ENCODE data around the gene RTP1.
"Not testable (repeated sequence)": the region's sequence is repeated elsewhere in the genome, so short reads cannot be mapped to it uniquely, and the experiment has no call there.

The RTP1 gene

GRCh38 chr3:187236962-187237361 is 39.7 kb downstream of the RTP1 start:
- DNase-seq (ENCODE audit: low read depth), result no peak
- no peak for TF ChIP-seq CTCF (IDR thresholded peaks at IDR 0.05; ENCODE audit: low read depth, low read length, missing control alignments)
- no peak overlapping the region for H3K4me3 ChIP-seq (ENCODE audit: low read depth, low read length)

- no peak overlapping the region for H3K4me3 ChIP-seq (ENCODE audit: low read depth, low read length)
- DNase-seq (ENCODE audit: low read depth), result no peak
- TF ChIP-seq CTCF (IDR thresholded peaks at IDR 0.05; ENCODE audit: low read depth, low read length, missing control alignments), result no peak
Measured at GRCh38 chr3:187237741-187238140, 40.5 kb downstream of the RTP1 start.

GRCh38 chr3:187238239-187238638 is 41.0 kb downstream of the RTP1 start:
- DNase-seq (ENCODE audit: low read depth), result no peak
- no peak for TF ChIP-seq CTCF (IDR thresholded peaks at IDR 0.05; ENCODE audit: low read depth, low read length, missing control alignments)
- H3K4me3 ChIP-seq (ENCODE audit: low read depth, low read length), result no peak overlapping the region

DNA sequence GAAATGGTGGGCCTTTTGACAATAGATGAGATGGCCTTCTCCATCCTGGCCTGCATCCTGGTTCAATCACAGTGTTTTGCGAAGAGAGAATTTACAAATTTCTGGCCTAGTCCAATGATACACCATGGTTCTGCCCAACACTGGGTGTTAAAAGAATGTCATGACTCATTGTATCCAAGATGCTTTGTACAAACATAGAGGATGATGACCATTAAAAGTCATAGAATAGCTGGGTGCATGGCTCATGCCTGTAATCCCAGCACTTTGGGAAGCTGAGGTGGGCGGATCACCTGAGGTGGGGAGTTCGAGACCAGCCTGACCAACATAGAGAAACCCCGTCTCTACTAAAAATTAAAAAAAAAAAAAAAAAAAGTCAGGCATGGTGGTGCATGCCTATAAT is 41.5 kb downstream of the RTP1 start:
- H3K4me3 ChIP-seq (ENCODE audit: low read depth, low read length); DNase-seq (ENCODE audit: low read depth): not testable (repeated sequence)

DNA sequence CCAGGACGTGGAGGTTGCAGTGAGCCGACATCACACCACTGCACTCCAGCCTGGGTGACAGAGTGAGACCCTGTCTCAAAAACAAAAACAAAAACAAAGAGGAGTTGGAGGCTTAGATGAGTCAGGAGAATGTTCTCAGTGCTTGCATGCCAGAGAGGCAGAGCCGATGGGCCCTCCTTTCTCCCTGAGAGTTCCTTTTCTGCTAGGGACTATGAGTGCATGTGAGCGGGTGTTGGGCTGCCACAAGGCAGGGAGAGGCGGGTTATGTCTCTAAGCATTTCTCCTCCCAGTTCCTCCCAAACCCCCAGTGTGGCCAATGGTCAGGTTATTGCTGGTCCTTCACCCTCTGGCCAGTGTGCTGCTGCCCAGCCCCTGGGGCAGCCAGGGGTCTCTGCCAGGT is 45.1 kb downstream of the RTP1 start:
- no peak overlapping the region for H3K4me3 ChIP-seq (ENCODE audit: low read depth, low read length)
- DNase-seq (ENCODE audit: low read depth), result no peak
- TF ChIP-seq CTCF (IDR thresholded peaks at IDR 0.05; ENCODE audit: low read depth, low read length, missing control alignments), result no peak

- no peak for DNase-seq (ENCODE audit: low read depth)
- TF ChIP-seq CTCF (IDR thresholded peaks at IDR 0.05; ENCODE audit: low read depth, low read length, missing control alignments), result no peak
- H3K4me3 ChIP-seq (ENCODE audit: low read depth, low read length), result no peak overlapping the region
Measured at GRCh38 chr3:187242900-187243299, 45.6 kb downstream of the RTP1 start.

DNA sequence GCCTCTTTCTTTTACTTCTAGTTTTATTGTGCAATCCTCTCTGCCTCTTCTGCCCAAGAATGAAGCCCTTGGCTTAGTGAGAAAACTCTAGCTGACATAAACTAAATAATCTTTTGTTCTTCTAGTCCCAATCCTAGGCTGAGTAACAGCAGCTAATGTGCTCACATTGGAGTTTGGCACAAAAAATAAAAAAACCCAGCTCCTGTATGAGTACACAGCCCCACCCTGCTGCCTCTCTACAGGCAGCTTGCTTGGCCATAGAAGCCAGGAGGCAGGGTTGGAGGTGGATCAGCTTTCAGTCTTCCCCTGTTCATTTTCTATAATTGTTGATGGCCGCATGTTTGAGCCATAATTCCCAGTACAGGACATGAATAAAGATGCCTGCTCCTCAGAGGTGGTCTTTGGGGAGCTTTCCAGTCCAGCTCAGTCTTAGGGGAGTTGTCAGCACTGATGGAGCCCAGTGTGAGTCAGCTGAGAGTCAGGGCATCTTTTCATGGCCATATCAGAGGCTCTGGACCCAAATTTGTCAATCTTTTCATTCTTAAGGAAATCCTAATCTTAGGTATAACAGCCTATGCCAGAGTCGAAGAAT is 46.7 kb downstream of the RTP1 start:
- TF ChIP-seq CTCF (IDR thresholded peaks at IDR 0.05; ENCODE audit: low read depth, low read length, missing control alignments), result no peak

More for the DNA sequence above, 46.7 kb downstream of the RTP1 start:
- DNase-seq (ENCODE audit: low read depth), result no peak
- no peak overlapping the region for H3K4me3 ChIP-seq (ENCODE audit: low read depth, low read length)
